GM23338 (cell line): Measurements from ENCODE around the gene RANGRF. TPM values are rescaled to one million over a fixed set of nuclear protein-coding genes. Genes with fewer than 3 reads are reported as not detected.

Experiments
- ATAC-seq: fragments of 200-7000 bp; cut with Tn5 transposase; 3 replicates; pipeline ENCODE4 v1.9.1; 2020
- DNase-seq: peaks from one replicate; pipeline ENCODE4 v3.0.0-alpha.2; 2015; ENCODE audit warnings: low spot score
- H2AFZ ChIP-seq: fragments of 200-600 bp; sonication (generic); 2 replicates; pipeline ENCODE4 v1.8.0; 2016; ENCODE audit warnings: antibody characterized with exemption, mild to moderate bottlenecking, moderate library complexity
- H3F3A ChIP-seq: fragments of 200-600 bp; sonication (generic); replicated peaks from 2 replicates; pipeline ENCODE4 v1.8.0; 2017; ENCODE audit warnings: antibody characterized with exemption, mixed run types, low read depth
- H3K27ac ChIP-seq: fragments of 200-600 bp; sonication (generic); 2 replicates; pipeline ENCODE4 v1.6.1; 2016; ENCODE audit warnings: low read depth
- H3K27me3 ChIP-seq: fragments of 200-600 bp; sonication (generic); 2 replicates; pipeline ENCODE4 v1.8.0; 2016; ENCODE audit warnings: mild to moderate bottlenecking, mixed run types, moderate library complexity; ENCODE audit not compliant: insufficient read depth
- H3K36me3 ChIP-seq: fragments of 200-600 bp; sonication (generic); 2 replicates; pipeline ENCODE4 v1.8.0; 2016; ENCODE audit warnings: mild to moderate bottlenecking; ENCODE audit not compliant: insufficient read depth
- H3K4me1 ChIP-seq: fragments of 200-600 bp; sonication (generic); 2 replicates; pipeline ENCODE4 v1.8.0; 2016; ENCODE audit warnings: mild to moderate bottlenecking, moderate library complexity; ENCODE audit not compliant: insufficient read depth
- H3K4me2 ChIP-seq: fragments of 200-600 bp; sonication (generic); 2 replicates; pipeline ENCODE4 v1.7.1; 2017; ENCODE audit warnings: mixed run types
- H3K4me3 ChIP-seq: fragments of 200-600 bp; sonication (generic); 2 replicates; pipeline ENCODE4 v1.6.1; 2016; ENCODE audit warnings: mixed run types
- H3K79me2 ChIP-seq: fragments of 200-600 bp; sonication (generic); replicated peaks from 2 replicates; pipeline ENCODE4 v1.8.0; 2017; ENCODE audit warnings: mild to moderate bottlenecking; ENCODE audit not compliant: insufficient read depth
- H3K9me2 ChIP-seq: fragments of 200-600 bp; sonication (generic); 2 replicates; pipeline ENCODE4 v1.8.0; 2017; ENCODE audit not compliant: insufficient read depth
- H4K20me1 ChIP-seq: fragments of 200-600 bp; sonication (generic); replicated peaks from 2 replicates; pipeline ENCODE4 v1.8.0; 2017; ENCODE audit warnings: mild to moderate bottlenecking; ENCODE audit not compliant: insufficient read depth
- H3K27ac Mint-ChIP-seq: 2 replicates; pipeline ENCODE4 v1.8.0; 2020; ENCODE audit warnings: inconsistent platforms, mild to moderate bottlenecking, moderate library complexity, mixed read lengths
- H3K27me3 Mint-ChIP-seq: 3 replicates; pipeline ENCODE4 v1.8.0; 2022; ENCODE audit warnings: low read depth, mild to moderate bottlenecking, moderate library complexity, mixed read lengths, inconsistent platforms; ENCODE audit not compliant: insufficient read depth, poor library complexity
- H3K36me3 Mint-ChIP-seq: 3 replicates; pipeline ENCODE4 v1.8.0; 2021; ENCODE audit warnings: low read depth, mild to moderate bottlenecking, inconsistent platforms, moderate library complexity, mixed read lengths
- H3K4me1 Mint-ChIP-seq: 3 replicates; pipeline ENCODE4 v1.8.0; 2020; ENCODE audit warnings: mild to moderate bottlenecking, inconsistent platforms, mixed read lengths
- H3K4me3 Mint-ChIP-seq: 3 replicates; pipeline ENCODE4 v1.8.0; 2021; ENCODE audit warnings: moderate library complexity, mild to moderate bottlenecking, inconsistent platforms, mixed read lengths
- H3K9me3 Mint-ChIP-seq: 3 replicates; pipeline ENCODE4 v1.8.0; 2020; ENCODE audit warnings: moderate library complexity, mild to moderate bottlenecking, inconsistent platforms, mixed read lengths
- CREB1 ChIP-seq: fragments of 250-450 bp; sonication (Bioruptor Pico); IDR thresholded peaks from 2 replicates; pipeline ENCODE4 v1.5.0; 2020; ENCODE audit warnings: low read depth, mild to moderate bottlenecking, moderate library complexity
- EZH2 ChIP-seq: fragments of 200-600 bp; sonication (generic); IDR thresholded peaks from one replicate; pipeline ENCODE4 v1.8.0; 2017; ENCODE audit warnings: antibody characterized with exemption, mild to moderate bottlenecking, low read depth; ENCODE audit not compliant: unreplicated experiment
- JUNB ChIP-seq: IDR thresholded peaks from one replicate; pipeline ENCODE4 v1.6.1; 2016; ENCODE audit warnings: antibody characterized with exemption; ENCODE audit not compliant: unreplicated experiment
- NANOG ChIP-seq: IDR thresholded peaks from 2 replicates; pipeline ENCODE4 v1.6.1; 2016; ENCODE audit warnings: antibody characterized with exemption, borderline replicate concordance
- STAT1 ChIP-seq: IDR thresholded peaks from one replicate; pipeline ENCODE4 v1.6.1; 2016; ENCODE audit warnings: antibody characterized with exemption; ENCODE audit not compliant: unreplicated experiment
- ZNF114 ChIP-seq: fragments of 250-450 bp; sonication (Bioruptor Pico); IDR thresholded peaks from 2 replicates; pipeline ENCODE4 v1.5.0; 2020; ENCODE audit warnings: mild to moderate bottlenecking, moderate library complexity
- ZNF331 ChIP-seq: fragments of 250-450 bp; sonication (Bioruptor Pico); IDR thresholded peaks from 2 replicates; pipeline ENCODE4 v1.5.0; 2020; ENCODE audit warnings: low read depth, mild to moderate bottlenecking, moderate library complexity
- polyA plus RNA-seq: library from polyadenylated mRNA; unstranded; fragments of >200 nt; fragmentation: Nextera tagmentation; extraction: Ambion mirVana; gene quantifications from 2 replicates; pipeline ENCODE4 v1.2.1, GENCODE V29; 2016
- total RNA-seq: library from RNA; depleted of rRNA; stranded (reverse); fragments of >200 nt; shearing (Covaris generic); gene quantifications from 2 replicates; pipeline ENCODE4 v1.2.3, GENCODE V29; 2014
- TF ChIP-seq, protein P1 (sequence below): fragments of 250-450 bp; sonication (Bioruptor Pico); IDR thresholded peaks from 2 replicates; pipeline ENCODE4 v1.5.0; 2020; ENCODE audit warnings: mild to moderate bottlenecking, moderate library complexity
- TF ChIP-seq, protein P2 (sequence below): IDR thresholded peaks from 2 replicates; pipeline ENCODE4 v1.6.1; 2016; ENCODE audit warnings: antibody characterized with exemption
- TF ChIP-seq, protein P3 (sequence below): IDR thresholded peaks from one replicate; pipeline ENCODE4 v1.6.1; 2018; ENCODE audit warnings: antibody characterized with exemption; ENCODE audit not compliant: unreplicated experiment

Gene RANGRF
- total and polyA plus RNA-seq, 2 experiments from 2014 or later, result 11.2 to 52.4 TPM

DNA sequence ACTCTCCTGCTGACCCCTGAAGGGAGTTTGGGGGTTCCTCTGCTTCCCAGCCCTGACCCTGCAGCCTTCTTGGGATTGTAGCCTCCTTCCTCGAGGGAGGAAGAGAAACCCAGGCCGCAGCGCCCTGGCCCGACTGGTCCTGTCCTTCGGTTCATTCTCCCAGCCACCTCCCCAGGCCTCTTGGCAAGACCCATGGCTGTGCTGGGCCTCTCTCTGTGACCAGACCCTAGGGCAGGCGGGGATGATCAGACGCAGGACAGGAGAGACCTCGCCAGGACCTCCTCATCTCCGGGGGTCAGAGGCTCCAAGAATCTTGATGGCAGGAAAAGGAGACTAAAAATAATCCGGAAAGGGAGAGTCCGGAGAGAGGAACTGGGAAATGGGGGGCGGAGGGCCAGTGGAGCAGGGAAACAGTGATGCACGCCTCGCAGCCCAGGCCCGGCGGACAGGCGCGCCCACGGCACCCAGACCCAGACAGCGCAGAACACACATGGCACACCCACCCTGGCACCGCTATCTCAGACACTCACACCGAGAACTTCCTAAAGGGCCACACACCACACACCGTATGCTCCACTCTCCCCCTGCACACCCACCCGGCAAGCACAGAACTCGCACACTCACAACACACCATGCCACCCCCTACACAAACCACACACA, 22.8 kb downstream of the RANGRF start (continued):
- TF ChIP-seq, protein P1, sequence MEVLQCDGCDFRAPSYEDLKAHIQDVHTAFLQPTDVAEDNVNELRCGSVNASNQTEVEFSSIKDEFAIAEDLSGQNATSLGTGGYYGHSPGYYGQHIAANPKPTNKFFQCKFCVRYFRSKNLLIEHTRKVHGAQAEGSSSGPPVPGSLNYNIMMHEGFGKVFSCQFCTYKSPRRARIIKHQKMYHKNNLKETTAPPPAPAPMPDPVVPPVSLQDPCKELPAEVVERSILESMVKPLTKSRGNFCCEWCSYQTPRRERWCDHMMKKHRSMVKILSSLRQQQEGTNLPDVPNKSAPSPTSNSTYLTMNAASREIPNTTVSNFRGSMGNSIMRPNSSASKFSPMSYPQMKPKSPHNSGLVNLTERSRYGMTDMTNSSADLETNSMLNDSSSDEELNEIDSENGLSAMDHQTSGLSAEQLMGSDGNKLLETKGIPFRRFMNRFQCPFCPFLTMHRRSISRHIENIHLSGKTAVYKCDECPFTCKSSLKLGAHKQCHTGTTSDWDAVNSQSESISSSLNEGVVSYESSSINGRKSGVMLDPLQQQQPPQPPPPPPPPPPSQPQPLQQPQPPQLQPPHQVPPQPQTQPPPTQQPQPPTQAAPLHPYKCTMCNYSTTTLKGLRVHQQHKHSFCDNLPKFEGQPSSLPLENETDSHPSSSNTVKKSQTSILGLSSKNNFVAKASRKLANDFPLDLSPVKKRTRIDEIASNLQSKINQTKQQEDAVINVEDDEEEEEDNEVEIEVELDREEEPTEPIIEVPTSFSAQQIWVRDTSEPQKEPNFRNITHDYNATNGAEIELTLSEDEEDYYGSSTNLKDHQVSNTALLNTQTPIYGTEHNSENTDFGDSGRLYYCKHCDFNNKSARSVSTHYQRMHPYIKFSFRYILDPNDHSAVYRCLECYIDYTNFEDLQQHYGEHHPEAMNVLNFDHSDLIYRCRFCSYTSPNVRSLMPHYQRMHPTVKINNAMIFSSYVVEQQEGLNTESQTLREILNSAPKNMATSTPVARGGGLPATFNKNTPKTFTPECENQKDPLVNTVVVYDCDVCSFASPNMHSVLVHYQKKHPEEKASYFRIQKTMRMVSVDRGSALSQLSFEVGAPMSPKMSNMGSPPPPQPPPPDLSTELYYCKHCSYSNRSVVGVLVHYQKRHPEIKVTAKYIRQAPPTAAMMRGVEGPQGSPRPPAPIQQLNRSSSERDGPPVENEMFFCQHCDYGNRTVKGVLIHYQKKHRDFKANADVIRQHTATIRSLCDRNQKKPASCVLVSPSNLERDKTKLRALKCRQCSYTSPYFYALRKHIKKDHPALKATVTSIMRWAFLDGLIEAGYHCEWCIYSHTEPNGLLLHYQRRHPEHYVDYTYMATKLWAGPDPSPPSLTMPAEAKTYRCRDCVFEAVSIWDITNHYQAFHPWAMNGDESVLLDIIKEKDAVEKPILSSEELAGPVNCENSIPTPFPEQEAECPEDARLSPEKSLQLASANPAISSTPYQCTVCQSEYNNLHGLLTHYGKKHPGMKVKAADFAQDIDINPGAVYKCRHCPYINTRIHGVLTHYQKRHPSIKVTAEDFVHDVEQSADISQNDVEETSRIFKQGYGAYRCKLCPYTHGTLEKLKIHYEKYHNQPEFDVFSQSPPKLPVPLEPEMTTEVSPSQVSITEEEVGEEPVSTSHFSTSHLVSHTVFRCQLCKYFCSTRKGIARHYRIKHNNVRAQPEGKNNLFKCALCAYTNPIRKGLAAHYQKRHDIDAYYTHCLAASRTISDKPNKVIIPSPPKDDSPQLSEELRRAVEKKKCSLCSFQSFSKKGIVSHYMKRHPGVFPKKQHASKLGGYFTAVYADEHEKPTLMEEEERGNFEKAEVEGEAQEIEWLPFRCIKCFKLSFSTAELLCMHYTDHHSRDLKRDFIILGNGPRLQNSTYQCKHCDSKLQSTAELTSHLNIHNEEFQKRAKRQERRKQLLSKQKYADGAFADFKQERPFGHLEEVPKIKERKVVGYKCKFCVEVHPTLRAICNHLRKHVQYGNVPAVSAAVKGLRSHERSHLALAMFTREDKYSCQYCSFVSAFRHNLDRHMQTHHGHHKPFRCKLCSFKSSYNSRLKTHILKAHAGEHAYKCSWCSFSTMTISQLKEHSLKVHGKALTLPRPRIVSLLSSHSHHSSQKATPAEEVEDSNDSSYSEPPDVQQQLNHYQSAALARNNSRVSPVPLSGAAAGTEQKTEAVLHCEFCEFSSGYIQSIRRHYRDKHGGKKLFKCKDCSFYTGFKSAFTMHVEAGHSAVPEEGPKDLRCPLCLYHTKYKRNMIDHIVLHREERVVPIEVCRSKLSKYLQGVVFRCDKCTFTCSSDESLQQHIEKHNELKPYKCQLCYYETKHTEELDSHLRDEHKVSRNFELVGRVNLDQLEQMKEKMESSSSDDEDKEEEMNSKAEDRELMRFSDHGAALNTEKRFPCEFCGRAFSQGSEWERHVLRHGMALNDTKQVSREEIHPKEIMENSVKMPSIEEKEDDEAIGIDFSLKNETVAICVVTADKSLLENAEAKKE, result no peak
- TF ChIP-seq ZNF331 (CRISPR knock-in tag) (no peak), STAT1 (no peak), ZNF114 (CRISPR knock-in tag) (no peak), JUNB (no peak), CREB1 (CRISPR knock-in tag) (no peak), NANOG (no peak)

DNA sequence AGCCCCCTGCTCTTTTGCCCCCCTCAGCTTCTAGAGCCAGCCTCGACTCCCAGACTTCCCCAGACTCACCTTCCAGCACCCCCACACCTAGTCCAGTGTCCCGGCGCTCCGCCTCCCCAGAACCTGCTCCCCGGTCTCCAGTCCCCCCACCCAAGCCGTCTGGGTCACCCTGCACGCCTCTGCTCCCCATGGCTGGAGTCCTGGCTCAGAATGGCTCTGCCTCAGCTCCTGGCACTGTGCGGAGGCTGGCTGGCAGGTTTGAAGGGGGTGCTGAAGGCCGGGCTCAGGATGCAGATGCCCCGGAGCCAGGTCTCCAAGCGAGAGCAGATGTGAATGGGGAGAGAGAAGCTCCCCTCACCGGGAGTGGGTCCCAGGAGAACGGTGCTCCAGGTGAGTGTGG, 23.8 kb downstream of the RANGRF start:
- no peak overlapping the region for H3K27ac Mint-ChIP-seq
- H3K36me3 Mint-ChIP-seq, result no peaks in the 10 kb centered on the region; the same call in 2 of the 3 replicates
- Histone ChIP-seq H3K4me3 (no peak overlapping the region), H3K27me3 (peaks cover 37% of the 10 kb centered on the region), H3K4me2 (no peak overlapping the region), H2AFZ (no peak overlapping the region), H3K4me1 (peaks cover 14% of the 10 kb centered on the region), H3K36me3 (no peaks in the 10 kb centered on the region), H3K9me2 (no peaks in the 10 kb centered on the region), H3K27ac (no peak overlapping the region), H3K79me2 (no peaks in the 10 kb centered on the region), H3F3A (peaks cover 7% of the 10 kb centered on the region; the same call in 1 of the 2 replicates), H4K20me1 (no peaks in the 10 kb centered on the region)
- H3K4me1 Mint-ChIP-seq, result peaks cover 14% of the 10 kb centered on the region
- no peaks in the 10 kb centered on the region for H3K9me3 Mint-ChIP-seq
- DNase-seq, result no peak
- no peak for ATAC-seq
- H3K4me3 Mint-ChIP-seq, result no peak overlapping the region
- peaks cover 24% of the 10 kb centered on the region for H3K27me3 Mint-ChIP-seq
- TF ChIP-seq, protein P2, sequence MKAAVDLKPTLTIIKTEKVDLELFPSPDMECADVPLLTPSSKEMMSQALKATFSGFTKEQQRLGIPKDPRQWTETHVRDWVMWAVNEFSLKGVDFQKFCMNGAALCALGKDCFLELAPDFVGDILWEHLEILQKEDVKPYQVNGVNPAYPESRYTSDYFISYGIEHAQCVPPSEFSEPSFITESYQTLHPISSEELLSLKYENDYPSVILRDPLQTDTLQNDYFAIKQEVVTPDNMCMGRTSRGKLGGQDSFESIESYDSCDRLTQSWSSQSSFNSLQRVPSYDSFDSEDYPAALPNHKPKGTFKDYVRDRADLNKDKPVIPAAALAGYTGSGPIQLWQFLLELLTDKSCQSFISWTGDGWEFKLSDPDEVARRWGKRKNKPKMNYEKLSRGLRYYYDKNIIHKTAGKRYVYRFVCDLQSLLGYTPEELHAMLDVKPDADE, result no peak
- TF ChIP-seq NANOG, result no peak
- TF ChIP-seq EZH2, result no peak
- TF ChIP-seq, protein P3, sequence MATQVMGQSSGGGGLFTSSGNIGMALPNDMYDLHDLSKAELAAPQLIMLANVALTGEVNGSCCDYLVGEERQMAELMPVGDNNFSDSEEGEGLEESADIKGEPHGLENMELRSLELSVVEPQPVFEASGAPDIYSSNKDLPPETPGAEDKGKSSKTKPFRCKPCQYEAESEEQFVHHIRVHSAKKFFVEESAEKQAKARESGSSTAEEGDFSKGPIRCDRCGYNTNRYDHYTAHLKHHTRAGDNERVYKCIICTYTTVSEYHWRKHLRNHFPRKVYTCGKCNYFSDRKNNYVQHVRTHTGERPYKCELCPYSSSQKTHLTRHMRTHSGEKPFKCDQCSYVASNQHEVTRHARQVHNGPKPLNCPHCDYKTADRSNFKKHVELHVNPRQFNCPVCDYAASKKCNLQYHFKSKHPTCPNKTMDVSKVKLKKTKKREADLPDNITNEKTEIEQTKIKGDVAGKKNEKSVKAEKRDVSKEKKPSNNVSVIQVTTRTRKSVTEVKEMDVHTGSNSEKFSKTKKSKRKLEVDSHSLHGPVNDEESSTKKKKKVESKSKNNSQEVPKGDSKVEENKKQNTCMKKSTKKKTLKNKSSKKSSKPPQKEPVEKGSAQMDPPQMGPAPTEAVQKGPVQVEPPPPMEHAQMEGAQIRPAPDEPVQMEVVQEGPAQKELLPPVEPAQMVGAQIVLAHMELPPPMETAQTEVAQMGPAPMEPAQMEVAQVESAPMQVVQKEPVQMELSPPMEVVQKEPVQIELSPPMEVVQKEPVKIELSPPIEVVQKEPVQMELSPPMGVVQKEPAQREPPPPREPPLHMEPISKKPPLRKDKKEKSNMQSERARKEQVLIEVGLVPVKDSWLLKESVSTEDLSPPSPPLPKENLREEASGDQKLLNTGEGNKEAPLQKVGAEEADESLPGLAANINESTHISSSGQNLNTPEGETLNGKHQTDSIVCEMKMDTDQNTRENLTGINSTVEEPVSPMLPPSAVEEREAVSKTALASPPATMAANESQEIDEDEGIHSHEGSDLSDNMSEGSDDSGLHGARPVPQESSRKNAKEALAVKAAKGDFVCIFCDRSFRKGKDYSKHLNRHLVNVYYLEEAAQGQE, result no peak
- no peak for TF ChIP-seq CREB1 (CRISPR knock-in tag)
